ENCODE measurements around the gene S100A7A. TPM values are rescaled to one million over a fixed set of nuclear protein-coding genes. Genes with fewer than 3 reads are reported as not detected.
A peak's percentile ranks its signal among the peaks of the same experiment; 100 is the strongest.
"Not testable (repeated sequence)": the region's sequence is repeated elsewhere in the genome, so short reads cannot be mapped to it uniquely, and the experiment has no call there.

The S100A7A gene
- total RNA-seq, 3 donors from 2014 or later, result not detected

DNA sequence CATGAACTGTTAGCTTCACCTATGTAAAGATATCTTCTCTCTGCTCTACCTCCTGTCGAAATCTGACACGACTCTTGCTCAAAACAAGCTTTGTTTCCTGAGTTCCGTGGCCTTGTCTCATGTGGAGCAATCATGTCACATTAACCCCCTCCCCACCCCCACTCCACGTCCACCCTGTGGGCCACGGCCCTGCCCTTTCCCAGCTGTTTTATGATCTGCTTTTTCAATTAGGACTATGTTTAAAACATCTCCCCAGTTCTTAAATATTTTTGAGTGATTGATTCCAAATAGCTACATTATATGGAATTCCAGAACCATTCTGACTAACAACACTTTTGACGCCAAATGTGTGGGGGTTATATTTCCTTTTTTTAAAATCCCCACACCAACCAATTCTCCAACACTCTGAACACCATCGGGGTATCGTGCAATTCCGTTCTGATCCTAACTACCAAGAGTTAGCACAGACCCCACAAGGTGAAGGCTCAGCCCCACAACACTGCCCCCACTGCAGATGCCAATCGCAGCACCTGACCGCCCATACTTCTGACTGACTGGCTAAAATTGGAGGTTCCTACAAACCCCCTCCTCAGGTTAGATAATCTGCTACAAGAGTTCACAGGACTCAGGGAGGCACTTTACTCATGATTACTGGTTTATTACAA lies 12.8 kb upstream of the S100A7A start:
- Histone ChIP-seq H3K36me3 (ENCODE audit: low read depth) (no peaks in the 10 kb centered on the region), H3K4me3 (no peak overlapping the region), H3K4me1 (ENCODE audit: low read depth) (no peaks in the 10 kb centered on the region), H3K9me3 (no peaks in the 10 kb centered on the region)
- intact Hi-C loops (cut with DNase I, micrococcal nuclease), result no loop called here
- DNase-seq, result no peak
- ATAC-seq, result no peak
- no peak for TF ChIP-seq CTCF (IDR thresholded peaks at IDR 0.05)

- Histone ChIP-seq H3K36me3 (ENCODE audit: low read depth) (no peaks in the 10 kb centered on the region), H3K4me1 (ENCODE audit: low read depth) (no peaks in the 10 kb centered on the region), H3K9me3 (no peaks in the 10 kb centered on the region), H3K4me3 (no peak overlapping the region)
- ATAC-seq, result no peak
- TF ChIP-seq CTCF (IDR thresholded peaks at IDR 0.05), result no peak
- DNase-seq, result no peak
- intact Hi-C loops (cut with DNase I, micrococcal nuclease), result no loop called here
Measured at GRCh38 chr1:153404086-153404635, 12.2 kb upstream of the S100A7A start.

- no peaks in the 10 kb centered on the region for H3K9me3 ChIP-seq
- H3K4me3 ChIP-seq, result no peak overlapping the region
- no peaks in the 10 kb centered on the region for H3K36me3 ChIP-seq (ENCODE audit: low read depth)
- DNase-seq (peak in 2 of 3 donors; percentile 38 to 61), ATAC-seq (peak; percentile 79)
- no peak for TF ChIP-seq CTCF (IDR thresholded peaks at IDR 0.05)
- H3K4me1 ChIP-seq (ENCODE audit: low read depth), result no peaks in the 10 kb centered on the region
- intact Hi-C loops (cut with DNase I, micrococcal nuclease), result no loop called here
Measured at GRCh38 chr1:153404768-153405167, 11.6 kb upstream of the S100A7A start.

- ATAC-seq; H3K9me3 ChIP-seq; H3K4me1 ChIP-seq (ENCODE audit: low read depth); H3K4me3 ChIP-seq; H3K36me3 ChIP-seq (ENCODE audit: low read depth); DNase-seq; intact Hi-C loops (cut with DNase I, micrococcal nuclease): not testable (repeated sequence)
Measured at GRCh38 chr1:153405825-153406599, 10.3 kb upstream of the S100A7A start.

DNA sequence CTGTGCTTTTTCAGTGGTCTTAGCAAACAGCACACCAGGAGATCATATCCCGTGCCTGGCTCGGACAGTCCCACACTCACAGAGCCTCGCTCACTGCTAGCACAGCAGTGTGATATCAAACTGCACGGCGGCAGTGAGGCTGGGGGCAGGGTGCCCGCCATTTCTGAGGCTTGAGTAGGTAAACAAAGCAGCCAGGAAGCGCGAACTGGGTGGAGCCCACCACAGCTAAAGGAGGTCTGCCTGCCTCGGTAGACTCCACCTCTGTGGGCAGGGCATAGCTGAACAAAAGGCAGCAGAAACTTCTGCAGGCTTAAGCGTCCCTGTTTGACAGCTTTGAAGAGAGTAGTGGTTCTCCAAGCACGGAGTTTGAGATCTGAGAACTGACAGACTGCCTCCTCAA lies 9.0 kb upstream of the S100A7A start:
- DNase-seq; H3K9me3 ChIP-seq; intact Hi-C loops (cut with DNase I, micrococcal nuclease); H3K4me3 ChIP-seq; ATAC-seq; H3K4me1 ChIP-seq (ENCODE audit: low read depth); H3K36me3 ChIP-seq (ENCODE audit: low read depth): not testable (repeated sequence)

- ATAC-seq; intact Hi-C loops (cut with DNase I, micrococcal nuclease): not testable (repeated sequence)
Measured at GRCh38 chr1:153413961-153414360, 2.4 kb upstream of the S100A7A start.

More at GRCh38 chr1:153413961-153414360, 2.4 kb upstream of the S100A7A start:
- H3K9me3 ChIP-seq; DNase-seq; H3K36me3 ChIP-seq (ENCODE audit: low read depth); H3K4me1 ChIP-seq (ENCODE audit: low read depth); H3K4me3 ChIP-seq: not testable (repeated sequence)

Data from mucosa of descending colon (tissue), 3 donors.